GM19467 (cell line): ENCODE results near the gene ACSL3.
A peak's percentile ranks its signal among the peaks of the same experiment; 100 is the strongest.

Experiments used
- ATAC-seq: cut with Tn5 transposase; IDR thresholded peaks from one replicate; pipeline ENCODE4 v1.9.1; 2021; ENCODE audit warnings: mild to moderate bottlenecking, moderate library complexity; ENCODE audit not compliant: unreplicated experiment

ACSL3 gene

GRCh38 chr2:222878877-222879603, 18.2 kb downstream of the ACSL3 start:
- ATAC-seq: no peak

DNA sequence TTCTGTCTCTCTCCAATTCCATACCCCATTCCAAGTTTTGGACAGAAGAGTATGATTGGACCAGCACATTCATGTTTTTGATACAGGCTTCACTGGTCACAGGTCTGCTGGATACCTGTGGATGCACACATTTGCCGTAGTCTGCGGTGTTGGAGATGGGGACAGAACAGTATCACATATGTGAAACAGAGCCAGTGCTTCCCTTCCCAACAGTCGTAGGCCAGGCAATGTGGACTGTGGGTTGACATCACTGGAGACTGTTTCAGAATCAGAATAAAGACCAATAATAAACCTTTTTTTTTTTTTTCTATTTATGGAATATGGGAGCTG, 18.7 kb downstream of the ACSL3 start:
- ATAC-seq: no peak

- no peak for ATAC-seq
These were observed 21.7 kb downstream of the ACSL3 start for GRCh38 chr2:222882484-222882928.

- ATAC-seq: no peak
These were observed 22.6 kb downstream of the ACSL3 start for GRCh38 chr2:222883420-222883819.

- no peak for ATAC-seq
These were observed 23.4 kb downstream of the ACSL3 start for GRCh38 chr2:222884114-222884771.

DNA sequence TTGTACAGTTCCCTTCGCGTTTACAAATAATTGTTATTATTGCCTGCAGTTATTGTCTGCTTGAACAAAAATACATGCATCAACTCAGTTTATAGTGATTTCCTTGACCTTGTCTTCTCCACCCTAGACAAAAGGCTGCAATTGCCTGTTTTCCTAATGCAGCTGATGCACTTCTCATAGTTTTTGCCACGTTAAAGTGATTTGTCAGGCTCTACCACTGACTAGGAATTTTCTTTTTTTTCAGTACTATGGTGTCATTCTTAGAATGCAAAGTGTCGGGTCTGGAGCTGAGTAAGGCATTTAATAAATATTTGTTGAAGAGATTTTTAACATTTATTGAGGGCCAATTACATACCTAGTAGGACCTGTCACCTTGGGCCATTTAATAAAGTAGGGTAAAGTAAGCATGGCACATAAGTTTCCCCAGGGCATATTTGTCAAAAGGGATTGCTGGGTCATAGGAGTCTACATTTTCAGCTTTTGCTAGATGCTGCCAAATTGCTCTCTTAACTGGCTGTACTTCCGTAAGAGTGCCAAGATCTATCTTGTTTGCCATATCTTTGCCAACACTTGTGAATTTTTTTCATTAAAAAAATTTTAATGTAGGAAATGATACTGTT, 24.1 kb downstream of the ACSL3 start:
- no peak for ATAC-seq

DNA sequence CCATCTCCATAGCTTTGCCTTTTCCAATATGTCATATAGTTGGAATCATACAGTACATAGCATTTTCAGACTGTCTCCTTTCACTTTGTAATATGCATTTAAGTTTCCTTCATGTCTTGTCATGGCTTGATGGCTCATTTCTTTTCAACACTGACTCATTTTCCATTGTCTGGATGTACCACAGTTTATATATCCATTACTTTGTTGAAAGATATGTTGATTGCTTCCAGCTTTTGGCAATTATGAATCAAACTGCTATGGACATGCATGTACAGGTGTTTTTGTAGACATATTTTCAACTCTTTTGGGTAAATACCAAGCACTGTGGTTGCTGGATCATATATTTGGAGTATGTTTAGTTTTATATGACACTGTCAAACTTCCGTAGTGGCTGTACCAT, 26.3 kb downstream of the ACSL3 start:
- no peak for ATAC-seq

- ATAC-seq: no peak
These were observed 27.9 kb downstream of the ACSL3 start for GRCh38 chr2:222888716-222889115.

DNA sequence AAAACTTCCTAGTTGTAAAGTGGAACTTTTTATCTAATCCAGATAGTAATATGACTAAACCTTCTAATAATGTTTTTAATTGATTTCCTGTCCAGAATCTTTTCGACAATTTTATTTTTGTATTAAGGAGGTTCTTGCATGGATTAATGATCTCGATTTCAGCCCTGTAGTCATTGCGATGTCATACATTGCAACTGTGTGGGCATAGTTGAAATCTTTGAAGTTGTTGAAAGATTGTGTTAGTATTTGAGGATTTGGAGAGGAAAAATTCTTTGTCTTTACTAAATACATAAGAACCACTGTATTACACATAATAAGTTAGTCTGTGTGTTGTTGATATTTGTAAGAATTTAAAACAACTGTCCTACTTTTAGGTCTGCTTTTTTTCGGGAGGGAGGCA, 31.1 kb downstream of the ACSL3 start:
- ATAC-seq: no peak

DNA sequence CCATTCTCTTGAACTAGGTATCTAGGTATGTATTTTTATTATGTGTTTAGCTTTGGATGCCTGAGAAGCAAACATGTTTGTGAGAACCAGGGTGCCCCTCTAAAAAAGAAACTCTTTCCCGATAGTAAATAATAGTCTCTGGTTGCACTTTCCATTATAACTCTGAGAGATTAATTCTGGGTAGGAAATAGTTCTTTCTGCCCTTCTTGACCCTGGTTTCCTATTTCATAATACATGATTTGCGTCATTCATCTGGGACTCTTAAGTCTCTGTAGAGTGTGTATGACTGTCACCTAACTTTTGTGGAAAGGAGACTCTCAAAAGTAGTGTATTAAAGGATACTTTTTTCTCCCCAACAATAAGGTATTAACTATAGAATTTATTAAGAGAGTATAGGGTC, 31.5 kb downstream of the ACSL3 start:
- no peak for ATAC-seq

DNA sequence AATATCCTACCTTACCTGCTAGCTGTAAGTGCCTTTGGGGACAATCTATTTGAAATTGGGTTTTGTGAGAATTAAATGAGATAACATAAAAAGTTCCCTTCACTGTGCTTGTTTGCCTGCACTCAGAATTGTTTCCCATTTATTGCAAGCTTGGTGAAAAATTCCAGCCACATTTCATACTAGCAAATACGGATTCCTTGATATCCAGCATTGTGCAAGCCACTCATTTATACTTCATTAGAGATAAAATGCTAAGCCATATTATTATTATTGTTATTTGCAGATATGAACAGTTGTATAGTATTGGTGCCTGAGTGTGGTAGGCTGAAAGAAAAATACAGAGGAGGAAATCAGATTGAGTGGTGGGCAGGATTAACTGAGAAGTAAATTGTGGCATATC, 31.9 kb downstream of the ACSL3 start:
- no peak for ATAC-seq

GRCh38 chr2:222893716-222894115, 32.9 kb downstream of the ACSL3 start:
- no peak for ATAC-seq

GRCh38 chr2:222895144-222895543, 34.3 kb downstream of the ACSL3 start:
- no peak for ATAC-seq

- ATAC-seq: no peak
These were observed 37.1 kb downstream of the ACSL3 start for GRCh38 chr2:222897898-222898297.

- no peak for ATAC-seq
These were observed 38.8 kb downstream of the ACSL3 start for GRCh38 chr2:222899413-222900181.

DNA sequence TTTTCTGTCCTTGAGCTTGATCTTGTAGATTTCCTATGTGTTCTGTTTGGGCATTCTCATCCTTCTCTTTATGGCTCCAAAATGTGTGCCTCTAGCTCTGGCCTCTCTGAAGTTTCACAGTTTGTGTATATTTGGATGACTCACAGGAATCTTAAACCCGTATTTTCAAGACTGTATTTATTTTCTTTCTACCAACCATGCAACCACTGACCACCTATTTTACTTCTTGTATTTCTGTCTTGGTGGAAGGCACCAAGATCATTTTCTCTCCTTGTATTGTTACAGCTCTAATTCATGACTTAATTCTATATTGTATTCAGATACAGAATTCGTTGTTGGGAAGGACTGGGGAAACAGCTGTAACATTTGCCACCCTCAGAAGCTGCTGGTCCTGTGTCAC, 39.5 kb downstream of the ACSL3 start:
- no peak for ATAC-seq

- no peak for ATAC-seq
These were observed 41.8 kb downstream of the ACSL3 start for GRCh38 chr2:222902660-222903059.

DNA sequence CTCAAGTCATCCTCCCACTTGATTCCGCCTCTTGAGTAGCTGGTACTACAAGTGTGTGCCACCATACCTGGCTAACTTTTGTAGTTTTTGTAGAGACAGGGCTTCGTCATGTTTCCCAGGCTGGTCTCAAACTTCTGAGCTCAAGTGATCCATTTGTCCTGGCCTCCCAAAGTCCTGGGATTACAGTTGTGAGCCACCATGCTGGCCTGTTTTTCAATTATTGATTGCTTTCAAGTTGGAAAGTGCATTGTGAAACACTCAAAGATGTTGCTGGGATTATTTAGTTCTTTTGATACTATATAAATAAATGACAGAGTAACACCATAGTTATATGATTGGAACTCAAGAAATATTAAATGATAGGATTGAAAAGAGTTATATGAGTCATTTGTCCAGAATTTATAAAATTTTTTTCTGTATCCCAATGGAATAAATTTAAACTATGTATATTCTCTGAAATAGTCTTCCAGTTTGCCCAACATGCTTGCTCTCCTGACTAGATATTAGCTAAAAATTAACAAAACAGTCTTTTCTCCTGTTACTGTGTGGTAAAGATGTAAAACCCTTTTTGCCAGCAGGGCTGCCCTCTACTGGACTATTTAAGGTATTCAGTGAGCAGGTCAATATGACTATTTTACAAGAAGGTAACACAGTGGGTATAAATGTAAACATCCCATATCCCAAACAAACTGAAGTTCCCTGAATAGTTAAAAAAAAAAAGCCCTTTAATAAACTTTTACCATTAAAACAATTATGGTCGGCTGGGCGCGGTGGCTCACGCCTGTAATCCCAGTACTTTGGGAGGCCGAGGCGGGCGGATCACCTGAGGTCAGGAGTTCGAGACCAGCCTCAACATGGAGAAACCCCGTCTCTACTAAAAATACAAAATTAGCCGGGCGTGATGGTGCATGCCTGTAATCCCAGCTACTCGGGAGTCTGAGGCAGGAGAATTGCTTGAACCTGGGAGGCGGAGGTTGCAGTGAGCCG, 42.7 kb downstream of the ACSL3 start:
- peak; percentile 86 for ATAC-seq

DNA sequence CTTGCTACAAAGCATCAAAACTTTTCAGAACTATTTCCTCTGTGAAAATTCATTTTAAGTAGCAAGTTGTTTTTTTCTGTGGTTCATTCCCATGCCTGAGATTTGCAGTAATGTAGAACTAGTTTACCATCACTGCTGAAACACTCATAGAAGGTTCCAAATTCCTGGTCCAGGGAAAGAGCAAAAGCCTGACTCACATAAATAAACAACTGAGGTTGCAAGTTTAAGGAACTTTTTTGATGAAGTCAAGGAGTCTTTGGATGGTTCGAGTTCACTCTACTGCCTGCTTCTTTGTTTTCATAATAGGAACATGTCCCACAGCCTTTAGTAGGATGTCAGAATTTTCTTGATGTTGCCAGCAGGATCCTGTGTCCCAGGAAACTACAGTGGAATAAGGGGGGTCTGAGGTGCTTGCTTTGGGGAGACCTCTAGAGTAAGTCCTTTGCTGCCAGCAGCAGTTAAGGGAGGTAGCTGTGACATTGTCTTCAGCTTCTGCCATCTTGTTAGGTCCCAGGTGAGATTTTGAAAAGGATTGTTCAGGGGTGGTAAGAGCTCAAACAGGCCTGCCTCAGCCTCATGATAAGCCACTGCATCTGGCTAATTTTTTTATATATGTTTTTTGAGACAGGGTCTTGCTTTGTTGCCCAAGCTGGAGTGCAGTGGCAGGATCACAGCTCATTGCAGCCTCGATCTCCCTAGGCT, 43.9 kb downstream of the ACSL3 start:
- no peak for ATAC-seq

- ATAC-seq: no peak
These were observed 46.2 kb downstream of the ACSL3 start for GRCh38 chr2:222907048-222907447.
